NCI-H345 treated with DMSO at 0.1 percent for 48 hours (cell line): ENCODE results near the gene BPIFB4.

ENCODE experiments used
- DNase-seq: peaks from one replicate; lab custom pipeline; 2025; ENCODE audit not compliant: unreplicated experiment; lab: John Stamatoyannopoulos, UW

The BPIFB4 gene

DNA sequence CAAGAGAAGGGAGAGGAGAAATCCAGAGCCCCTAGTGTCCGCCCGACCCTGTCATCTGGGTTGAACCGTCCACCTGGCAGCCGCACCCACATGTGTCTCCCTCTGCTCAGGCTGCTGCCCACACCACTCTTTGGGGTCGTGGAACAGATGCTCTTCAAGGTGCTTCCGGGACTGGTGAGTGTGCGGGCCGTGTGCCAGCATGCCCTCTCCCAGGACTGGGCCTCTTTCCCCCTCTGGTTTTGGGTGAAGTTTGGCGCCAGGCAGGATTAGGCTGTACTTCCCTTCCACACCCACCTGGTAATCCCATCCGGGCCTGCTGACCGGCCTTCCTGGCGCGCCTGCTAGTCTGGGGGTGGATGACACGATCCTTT, 17.8 kb upstream of the BPIFB4 start:
- no peak for DNase-seq

DNA sequence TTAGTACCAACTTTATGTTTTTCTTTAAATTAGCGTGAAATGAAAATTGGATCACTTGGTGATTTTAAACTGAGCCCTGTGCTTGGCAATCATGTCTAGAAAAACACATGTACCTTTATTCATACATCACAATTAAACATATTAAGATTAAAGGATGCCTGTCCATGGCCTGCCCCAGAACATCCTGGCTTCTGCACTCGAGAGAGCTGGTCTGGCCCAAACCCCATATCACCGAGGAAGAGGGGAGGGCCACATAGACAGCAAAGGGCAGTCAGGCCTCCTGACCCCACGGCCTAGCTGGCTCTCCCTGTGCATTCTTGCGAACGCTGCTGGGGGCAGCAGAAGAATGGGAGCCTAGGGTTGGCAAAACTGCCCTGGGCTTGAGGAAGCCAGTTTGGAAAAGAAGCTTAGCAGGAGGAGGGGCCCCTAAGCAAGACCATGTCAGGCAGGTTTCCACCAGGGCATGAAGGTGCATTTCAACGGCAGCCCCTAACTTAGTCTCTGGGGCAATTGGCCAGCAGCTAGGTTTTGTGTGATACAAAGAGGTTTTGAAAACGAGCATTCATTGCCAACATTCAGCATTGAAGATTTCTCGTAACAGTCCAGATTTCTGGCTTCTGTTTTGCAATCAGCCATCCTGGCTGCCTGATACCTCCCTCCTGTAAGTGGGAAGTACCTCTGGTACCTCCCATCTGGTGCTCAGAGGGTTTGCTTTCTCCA, 17.2 kb upstream of the BPIFB4 start:
- no peak for DNase-seq

DNA sequence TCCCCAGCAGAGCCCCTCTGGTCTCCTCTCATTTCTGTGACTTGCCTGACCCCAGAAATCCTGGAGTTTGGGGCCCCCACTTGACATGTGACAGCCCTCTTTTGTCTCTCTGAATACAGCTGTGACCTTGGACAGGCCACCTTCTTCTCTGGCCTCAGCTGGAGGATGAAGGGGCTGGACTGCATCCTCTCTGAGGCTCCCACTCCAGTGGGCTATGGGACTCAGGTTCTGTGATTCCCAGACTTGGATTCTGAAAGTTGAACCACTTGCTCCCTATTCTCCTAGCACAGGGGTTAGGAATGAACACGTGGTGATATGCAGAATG, 16.7 kb upstream of the BPIFB4 start:
- DNase-seq = no peak

DNA sequence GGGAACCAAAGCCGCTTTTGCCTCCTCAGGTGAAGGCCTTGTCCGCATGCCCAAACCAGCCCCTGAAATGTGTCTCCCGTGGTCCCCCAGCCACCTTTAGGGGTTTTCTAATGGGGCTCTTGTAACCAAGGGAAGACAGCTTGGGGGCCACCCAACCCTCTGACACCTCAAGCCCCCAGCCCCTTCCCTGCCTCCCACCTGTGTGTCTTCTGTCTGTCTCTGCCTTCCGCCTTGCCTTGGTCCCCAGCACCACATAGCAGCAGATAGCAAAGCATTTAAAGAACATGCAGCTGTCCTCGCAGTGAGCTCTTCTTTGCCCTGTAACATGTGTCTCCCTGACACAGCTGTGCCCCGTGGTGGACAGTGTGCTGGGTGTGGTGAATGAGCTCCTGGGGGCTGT, 16.2 kb upstream of the BPIFB4 start:
- no peak for DNase-seq

DNA sequence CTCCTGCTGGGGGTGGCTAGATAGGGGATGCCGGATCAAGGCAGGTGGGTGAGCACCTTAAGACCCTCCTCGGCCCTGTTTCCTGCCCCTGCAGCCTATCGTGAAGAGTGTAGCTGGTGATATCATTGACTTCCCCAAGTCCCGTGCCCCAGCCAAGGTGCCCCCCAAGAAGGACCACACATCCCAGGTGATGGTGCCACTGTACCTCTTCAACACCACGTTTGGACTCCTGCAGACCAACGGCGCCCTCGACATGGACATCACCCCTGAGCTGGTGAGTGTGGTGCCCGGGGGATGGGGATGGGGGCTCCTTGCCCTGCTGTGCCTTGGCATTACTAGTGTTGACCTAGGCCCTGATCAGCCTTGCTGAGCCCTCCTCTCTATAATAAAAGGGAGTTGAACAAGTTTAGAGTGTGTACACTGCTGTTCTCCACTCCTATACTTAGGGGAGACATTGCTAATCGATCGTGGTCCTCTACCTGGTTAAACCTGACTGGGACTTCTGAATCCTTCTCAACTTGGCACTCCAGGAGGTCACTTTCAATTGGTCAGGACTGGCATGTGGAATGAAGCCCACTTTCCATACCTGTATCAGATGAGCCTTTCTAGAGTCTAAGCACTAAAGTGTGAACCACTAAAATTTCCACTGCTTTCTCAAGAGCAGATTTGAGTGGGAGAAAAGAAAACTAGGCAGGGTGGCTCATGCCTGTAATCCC, 14.7 kb upstream of the BPIFB4 start:
- no peak for DNase-seq

DNA sequence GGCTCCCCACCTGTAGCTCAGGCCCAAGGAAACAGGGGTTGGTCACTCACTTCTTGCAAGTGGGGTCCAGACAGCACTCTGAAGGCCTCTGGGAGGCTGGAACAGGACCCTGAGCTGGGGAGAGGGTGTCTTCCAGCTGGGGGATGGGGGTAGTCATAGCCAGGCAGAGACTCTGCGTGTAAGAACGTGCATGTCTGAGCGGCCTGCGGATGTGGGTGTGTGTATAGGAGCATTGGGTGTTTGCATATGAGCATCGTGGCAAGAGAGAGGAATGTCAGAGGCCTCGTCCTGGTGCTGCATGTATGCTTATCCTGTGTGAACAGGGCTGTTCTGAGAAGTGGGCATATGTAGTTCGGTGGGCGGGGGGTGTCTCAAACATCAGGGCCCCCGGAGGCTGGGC, 13.7 kb upstream of the BPIFB4 start:
- no peak for DNase-seq

DNA sequence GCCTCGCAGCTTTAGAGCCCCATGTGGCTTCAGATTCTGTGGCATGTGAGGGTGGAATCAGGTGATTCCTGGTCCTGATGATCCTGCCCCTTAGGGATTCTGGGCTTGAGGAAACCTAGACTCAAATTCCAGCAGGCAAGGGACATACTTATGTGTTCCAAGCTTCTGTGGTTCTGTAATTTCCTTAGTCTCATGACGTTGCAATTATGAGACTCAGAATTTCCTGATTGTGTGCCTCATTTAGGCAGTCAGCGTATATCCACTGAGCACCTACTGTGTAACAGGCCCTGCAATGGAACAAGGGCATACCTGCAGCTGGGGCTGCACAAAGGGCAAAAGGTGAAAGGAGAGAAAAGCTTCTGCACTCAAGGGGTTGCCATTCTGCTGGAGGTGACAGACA, 11.6 kb upstream of the BPIFB4 start:
- no peak for DNase-seq

DNA sequence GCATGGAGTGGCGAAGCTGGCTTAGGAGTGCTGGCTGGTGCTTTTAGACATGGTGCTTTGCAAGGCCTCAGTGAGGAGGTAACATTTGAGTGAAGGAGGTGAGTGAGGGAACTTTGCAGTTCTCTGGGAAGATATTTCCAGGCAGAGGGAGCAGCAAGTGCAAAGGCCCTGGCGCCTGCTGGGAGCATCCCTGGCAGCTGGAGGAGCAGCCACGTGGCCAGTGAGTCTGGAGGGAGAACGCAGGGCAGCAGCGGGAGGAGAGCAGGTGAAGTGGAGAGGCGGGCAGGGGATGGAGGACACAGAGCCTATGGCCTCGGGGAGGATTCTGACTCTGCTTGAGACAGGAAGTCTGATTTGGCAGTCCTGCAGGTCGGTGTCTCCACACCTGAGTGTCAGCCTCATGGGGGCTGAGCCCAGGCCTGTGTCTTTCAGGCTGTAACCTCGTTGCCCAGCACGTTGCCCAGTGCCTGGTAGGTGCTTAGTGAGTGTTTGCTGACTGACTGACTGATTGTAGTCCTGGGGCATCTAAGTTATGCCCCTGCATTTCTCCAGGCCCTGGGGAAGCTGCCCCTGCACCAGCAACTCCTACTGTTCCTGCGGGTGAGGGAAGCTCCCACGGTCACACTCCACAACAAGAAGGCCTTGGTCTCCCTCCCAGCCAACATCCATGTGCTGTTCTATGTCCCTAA, 11.0 kb upstream of the BPIFB4 start:
- no peak for DNase-seq

DNA sequence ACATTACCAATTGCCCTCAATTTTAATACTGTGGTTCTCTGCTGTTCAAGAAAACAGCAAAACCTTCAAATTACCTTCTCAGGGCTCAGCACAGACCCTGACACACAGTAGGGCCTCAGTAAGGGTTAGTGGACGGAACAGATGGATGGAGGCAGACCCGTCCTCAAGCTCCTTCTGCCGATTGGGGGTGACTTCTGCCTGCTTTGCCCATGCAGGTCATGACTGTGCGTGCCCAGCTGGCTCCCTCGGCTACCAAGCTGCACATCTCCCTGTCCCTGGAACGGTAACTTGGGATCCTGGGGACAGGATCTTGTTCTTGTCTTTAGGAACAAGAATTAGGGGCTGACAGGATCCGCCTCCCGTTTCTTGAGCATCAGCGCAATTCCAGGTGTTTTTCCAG, 9.8 kb upstream of the BPIFB4 start:
- DNase-seq = no peak

DNA sequence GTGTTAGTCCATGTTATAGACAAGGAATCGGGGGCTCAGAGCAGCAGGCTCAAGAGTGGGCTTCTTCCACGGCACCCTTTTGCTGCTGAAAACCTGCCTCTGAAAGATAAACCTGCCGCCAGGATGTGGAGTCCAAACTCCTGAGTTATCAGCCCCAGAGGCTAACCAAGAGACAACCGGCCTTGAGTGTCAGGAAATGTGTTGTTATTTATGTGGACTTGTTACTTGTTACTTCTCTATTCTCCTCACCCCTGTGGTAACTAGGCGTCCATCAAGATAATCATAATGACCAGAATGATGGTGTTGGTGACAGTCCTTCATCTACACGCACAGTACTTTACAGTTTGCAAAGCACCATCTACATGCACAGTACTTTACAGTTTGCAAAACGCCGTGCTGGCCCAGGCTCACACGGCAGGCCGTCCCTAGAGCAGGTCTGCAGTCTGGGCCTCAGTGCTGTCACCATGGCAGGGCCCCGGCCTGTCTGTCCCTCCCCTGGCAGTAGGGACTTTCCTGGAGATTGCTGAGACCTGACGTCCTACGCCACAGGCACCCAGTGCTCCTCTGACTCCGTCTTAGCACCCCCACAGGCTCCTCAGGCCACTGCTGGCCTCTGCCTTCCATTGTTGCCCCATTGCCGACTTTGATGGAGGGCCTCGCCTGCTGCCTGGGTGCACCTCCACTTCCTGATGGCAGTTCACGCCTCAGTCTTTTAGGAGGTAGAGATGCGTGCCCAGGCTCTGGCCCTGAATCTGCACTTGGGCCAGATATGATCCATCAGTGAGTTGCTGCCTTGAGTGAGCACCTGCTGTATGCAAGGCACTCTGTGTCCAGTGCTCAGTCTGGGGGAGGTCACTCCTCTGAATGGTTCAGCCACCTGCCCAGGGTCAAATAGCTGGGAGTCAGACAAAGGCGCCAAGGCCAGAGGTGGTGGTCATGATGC, 9.1 kb upstream of the BPIFB4 start:
- DNase-seq = no peak

DNA sequence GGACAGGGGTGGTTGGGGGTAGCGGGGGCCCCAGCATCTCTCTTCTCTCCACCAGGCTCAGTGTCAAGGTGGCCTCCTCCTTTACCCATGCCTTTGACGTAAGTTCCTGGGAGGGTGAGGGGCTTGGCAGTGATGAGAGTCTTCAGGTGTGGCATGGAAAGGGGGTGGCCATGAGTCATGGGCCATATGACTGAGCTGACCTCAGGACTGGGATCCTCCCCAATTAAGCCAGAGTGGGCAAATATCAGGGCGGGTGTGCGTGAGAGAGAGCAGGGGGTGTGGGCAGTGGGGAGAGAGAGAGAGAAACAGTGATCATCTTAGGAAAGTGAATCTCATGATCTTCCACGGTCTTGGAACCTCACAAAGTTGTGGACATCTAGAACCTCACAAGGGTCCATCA, 8.2 kb upstream of the BPIFB4 start:
- no peak for DNase-seq

DNA sequence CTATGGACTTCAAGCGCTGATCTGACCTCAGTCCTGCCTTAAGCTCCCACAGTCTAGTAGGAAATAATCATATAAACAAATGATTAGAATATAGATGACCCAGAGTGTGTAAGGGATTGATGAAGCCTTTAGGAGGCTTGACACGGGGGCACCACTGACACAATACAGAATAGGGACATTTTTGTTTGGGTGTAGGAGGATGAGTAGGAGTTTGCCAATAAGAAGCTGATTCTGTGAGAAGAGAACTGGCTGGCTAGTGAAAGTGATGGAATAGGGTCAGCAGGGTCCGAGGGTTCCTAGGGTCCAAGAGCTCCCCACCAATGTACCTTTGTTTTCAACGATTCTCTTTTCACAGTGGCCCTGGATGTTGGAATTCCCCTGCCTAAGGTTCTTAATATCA, 7.1 kb upstream of the BPIFB4 start:
- no peak for DNase-seq

DNA sequence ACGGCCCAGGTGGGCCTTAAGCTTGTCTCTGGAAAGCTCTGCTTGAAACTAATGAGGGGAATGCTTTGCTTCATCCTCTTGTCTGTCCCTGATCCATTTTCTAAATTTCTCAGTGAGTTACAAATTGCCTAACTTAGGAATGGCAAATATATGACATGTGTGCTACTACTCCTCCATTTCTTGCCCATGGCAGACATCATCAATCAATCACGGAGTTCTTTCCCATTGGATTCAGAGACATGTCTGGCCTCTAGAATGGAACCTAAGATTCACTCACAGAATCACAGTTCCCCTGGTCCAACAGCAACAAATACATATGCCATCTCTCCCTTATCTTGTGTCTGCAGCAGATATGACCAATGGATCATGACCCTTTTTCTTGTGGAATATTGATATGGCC, 6.6 kb upstream of the BPIFB4 start:
- DNase-seq = no peak

DNA sequence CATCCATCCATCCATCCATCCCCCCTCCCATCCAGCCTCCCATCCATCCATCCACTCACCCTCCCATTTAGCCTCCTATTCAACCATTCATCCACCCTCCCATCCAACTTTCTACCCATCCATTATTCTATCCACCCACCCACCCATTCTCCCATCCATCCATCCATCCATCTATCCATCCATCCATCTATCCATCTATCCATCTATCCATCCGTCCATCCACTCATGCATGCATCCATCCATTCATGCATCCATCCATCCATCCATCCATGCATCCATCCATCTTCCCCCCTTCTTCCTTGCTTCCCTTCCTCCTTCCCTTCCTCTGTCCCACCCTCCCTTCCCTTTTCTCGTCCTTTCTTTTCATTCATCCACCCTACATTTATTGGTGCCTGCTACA, 4.8 kb upstream of the BPIFB4 start:
- no peak for DNase-seq

DNA sequence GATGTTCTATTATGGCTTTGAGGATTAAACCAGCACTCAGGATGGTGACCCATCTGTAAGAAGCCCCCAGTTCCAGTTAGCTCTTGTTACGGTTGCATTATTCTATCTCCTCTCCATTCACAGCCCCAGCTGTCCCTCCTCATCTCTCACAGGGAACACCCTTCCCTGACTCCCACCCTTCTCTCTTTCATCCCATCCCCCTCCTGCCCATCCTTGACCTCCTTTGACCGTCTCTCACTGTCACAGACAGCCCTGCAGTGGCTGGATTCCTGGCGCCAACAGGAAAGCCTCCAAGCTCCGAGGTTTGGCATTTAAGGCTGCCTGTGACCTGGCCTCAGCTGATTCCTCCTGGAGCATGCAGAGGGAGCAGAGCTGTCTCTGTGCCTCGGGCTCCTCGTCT, 4.2 kb upstream of the BPIFB4 start:
- DNase-seq = no peak

DNA sequence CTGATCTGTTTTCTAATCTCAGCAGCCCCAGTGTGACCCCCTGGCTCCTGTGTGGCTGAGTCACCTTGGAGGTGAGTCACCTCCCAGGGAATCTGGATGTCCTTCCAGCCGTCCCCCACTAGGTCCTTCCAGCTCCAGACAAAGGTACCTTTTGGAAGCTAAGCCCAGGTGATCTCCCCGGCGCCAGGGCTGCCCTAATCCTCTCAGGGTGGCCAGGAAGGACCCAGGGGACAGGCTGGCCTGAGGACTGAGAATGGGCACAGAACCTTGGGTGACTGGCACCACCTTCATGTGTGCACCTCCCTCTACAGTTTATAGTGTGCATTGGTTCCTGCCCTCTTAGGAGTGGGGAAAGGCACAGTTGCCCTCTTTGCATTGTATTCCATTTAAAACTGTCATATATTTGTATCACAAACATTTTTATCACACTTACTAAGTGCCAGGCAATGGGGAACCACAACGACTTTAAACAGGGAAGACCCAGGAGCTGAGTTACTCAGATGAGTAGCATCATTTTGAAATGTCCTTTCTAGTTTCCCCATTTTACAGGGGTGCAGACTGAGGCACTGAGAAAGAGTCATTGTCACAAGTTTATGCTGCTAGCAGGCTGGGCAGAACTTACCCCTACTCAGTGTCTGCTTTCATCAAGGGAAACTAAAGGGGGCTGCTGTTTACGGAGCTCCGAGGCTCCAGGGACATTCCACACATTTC, 2.6 kb upstream of the BPIFB4 start:
- no peak for DNase-seq

DNA sequence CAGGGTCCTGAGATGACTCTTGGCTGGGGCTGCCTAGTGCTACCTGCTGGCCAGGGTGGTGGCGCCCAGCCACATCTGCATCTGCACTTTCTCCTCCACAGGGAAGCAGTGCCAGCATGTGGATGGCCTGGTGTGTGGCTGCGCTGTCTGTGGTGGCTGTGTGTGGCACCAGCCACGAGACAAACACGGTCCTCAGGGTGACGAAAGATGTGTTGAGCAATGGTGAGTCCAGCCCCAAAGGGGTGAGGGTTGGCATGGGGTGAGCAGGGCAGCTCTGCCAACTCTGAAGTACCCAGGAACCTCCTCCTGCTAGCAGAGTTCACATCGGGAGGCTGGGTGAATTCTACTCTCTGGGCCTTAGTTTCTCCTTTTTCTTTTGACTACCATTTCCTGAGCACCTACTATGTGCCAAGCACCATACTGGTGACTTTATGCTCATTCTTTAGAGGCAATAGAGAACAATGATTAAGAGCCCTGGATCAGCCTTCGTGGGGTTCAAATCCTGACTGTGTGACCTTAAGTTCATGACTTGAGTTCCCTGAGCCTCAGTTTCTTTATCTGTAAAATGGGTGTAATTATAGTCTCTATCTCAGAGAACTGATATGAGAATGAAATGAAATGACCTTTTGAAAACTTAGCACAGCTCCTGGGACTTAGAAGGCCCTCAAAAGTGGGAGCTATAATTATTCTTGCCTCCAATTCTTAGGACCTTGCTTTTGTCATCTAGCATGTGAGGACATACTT, 2.1 kb downstream of the BPIFB4 start:
- no peak for DNase-seq

DNA sequence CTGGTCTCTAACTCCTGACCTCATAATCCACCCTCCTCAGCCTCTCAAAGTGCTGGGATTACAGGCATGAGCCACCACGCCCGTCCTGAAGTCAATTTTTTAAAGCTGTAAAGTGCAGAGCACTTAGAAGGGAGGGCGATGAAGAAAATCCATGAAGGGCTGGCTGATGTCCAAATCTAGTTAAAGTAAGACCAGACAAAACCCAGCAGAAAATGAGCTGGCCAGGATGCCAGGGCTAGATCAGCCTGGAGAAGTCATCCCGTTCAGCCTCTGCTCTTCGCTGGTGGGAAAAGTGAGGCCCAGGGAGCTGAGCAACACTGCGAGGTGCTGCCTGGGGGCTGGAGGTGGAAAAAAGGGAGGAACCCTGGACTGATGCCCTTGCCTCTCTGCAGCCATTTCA, 3.1 kb downstream of the BPIFB4 start:
- no peak for DNase-seq

DNA sequence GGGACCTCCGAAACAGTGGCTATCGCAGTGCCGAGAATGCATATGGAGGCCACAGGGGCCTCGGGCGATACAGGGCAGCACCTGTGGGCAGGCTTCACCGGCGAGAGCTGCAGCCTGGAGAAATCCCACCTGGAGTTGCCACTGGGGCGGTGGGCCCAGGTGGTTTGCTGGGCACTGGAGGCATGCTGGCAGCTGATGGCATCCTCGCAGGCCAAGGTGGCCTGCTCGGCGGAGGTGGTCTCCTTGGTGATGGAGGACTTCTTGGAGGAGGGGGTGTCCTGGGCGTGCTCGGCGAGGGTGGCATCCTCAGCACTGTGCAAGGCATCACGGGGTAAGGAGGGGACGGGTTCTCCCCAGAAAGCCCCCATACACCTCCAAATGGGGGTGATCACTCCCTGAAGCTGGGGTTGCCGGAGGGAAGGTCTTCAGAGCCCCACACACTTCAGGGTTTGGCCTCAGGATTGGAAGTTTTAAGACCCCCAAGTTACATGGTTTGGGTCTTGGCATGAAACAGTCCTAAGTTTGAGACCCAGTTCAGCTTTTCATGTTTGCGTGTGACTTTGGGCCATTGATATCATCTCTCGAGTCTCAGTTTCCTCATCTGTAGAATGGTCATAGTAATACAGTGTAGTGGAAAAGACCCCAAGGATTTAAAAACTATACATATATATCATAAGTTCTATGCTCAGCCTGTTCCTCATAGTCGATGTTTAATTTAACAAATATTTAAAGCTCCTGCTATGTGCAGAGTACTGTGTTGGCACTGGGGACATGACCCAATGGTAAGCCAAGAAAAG, 4.3 kb downstream of the BPIFB4 start:
- no peak for DNase-seq
